Superior temporal gyrus (tissue), 1 donor: ENCODE measurements around the gene KCNMB2.
"Not testable (repeated sequence)": the region's sequence is repeated elsewhere in the genome, so short reads cannot be mapped to it uniquely, and the experiment has no call there.

Source experiments
- DNase-seq: peaks from one replicate; pipeline ENCODE4 v3.0.0-alpha.2; 2016; ENCODE audit errors: extremely low spot score

The KCNMB2 gene

GRCh38 chr3:178536211-178537079 is at the start of gene KCNMB2:
KCNMB2 (plus strand) TSS chr3:178536436.
- DNase-seq: peak; percentile 58

GRCh38 chr3:178486903-178487302 is 49.3 kb upstream of the KCNMB2 start:
- no peak for DNase-seq

- no peak for DNase-seq
Measured at GRCh38 chr3:178487752-178488151, 48.5 kb upstream of the KCNMB2 start.

- DNase-seq: no peak
Measured at GRCh38 chr3:178491751-178492150, 44.5 kb upstream of the KCNMB2 start.

GRCh38 chr3:178492491-178492890 is 43.7 kb upstream of the KCNMB2 start:
- no peak for DNase-seq

- DNase-seq: no peak
Measured at GRCh38 chr3:178494386-178494785, 41.9 kb upstream of the KCNMB2 start.

- DNase-seq: no peak
Measured at GRCh38 chr3:178496911-178497310, 39.3 kb upstream of the KCNMB2 start.

GRCh38 chr3:178498871-178499270 is 37.4 kb upstream of the KCNMB2 start:
- no peak for DNase-seq

- no peak for DNase-seq
Measured at GRCh38 chr3:178500631-178501030, 35.6 kb upstream of the KCNMB2 start.

GRCh38 chr3:178504128-178504527 is 32.1 kb upstream of the KCNMB2 start:
- DNase-seq: no peak

GRCh38 chr3:178505832-178506231 is 30.4 kb upstream of the KCNMB2 start:
- no peak for DNase-seq

GRCh38 chr3:178507507-178508442 is 28.5 kb upstream of the KCNMB2 start:
- DNase-seq: no peak

- DNase-seq: no peak
Measured at GRCh38 chr3:178508443-178508825, 27.8 kb upstream of the KCNMB2 start.

- DNase-seq: no peak
Measured at GRCh38 chr3:178510496-178510895, 25.7 kb upstream of the KCNMB2 start.

- no peak for DNase-seq
Measured at GRCh38 chr3:178512647-178513046, 23.6 kb upstream of the KCNMB2 start.

- no peak for DNase-seq
Measured at GRCh38 chr3:178513546-178514380, 22.5 kb upstream of the KCNMB2 start.

GRCh38 chr3:178514401-178514800 is 21.8 kb upstream of the KCNMB2 start:
- DNase-seq: no peak

GRCh38 chr3:178515076-178515744 is 21.0 kb upstream of the KCNMB2 start:
- DNase-seq: not testable (repeated sequence)

GRCh38 chr3:178517665-178518334 is 18.4 kb upstream of the KCNMB2 start:
- no peak for DNase-seq

- DNase-seq: no peak
Measured at GRCh38 chr3:178518660-178519396, 17.4 kb upstream of the KCNMB2 start.
